Sigmoid colon (tissue), 3 donors: ENCODE measurements around the gene H6PD.

Source experiments
- CTCF ChIP-seq, 4 experiments: fragments of 450-650 bp in 3 of 4; fragments of 200-600 bp in 1 of 4; IDR thresholded peaks; one replicate each; pipeline ENCODE4 v1.5.1; 2016 to 2019; ENCODE audit warnings: antibody characterized with exemption in 4 of 4, mild to moderate bottlenecking in 3 of 4, moderate library complexity in 2 of 4
- POLR2A ChIP-seq, 2 donors: fragments of 450-650 bp; IDR thresholded peaks; one replicate each; pipeline ENCODE4 v1.6.1; 2016; ENCODE audit warnings: antibody characterized with exemption in 2 of 2, mild to moderate bottlenecking in 2 of 2, moderate library complexity in 2 of 2

GRCh38 chr1:9247894-9248293 is 13.3 kb downstream of the H6PD start:
- TF ChIP-seq CTCF (IDR thresholded peaks at IDR 0.05): no peak
- no peak for TF ChIP-seq POLR2A (IDR thresholded peaks at IDR 0.05)
